Adrenal gland (tissue), 5 donors: ENCODE measurements around the gene SLC13A3.

ENCODE experiments used
- POLR2A ChIP-seq, 2 donors: fragments of 450-650 bp; IDR thresholded peaks; one replicate each; pipeline ENCODE4 v1.6.1; 2017; ENCODE audit warnings: antibody characterized with exemption in 2 of 2, mild to moderate bottlenecking in 2 of 2, moderate library complexity in 1 of 2
- TF ChIP-seq, protein P1 (sequence below), 6 experiments: fragments of 450-650 bp in 4 of 6; fragments of 200-600 bp in 2 of 6; sonication (generic) in 1 of 6; IDR thresholded peaks; 1 replicate in 5 of 6; 2 replicates in 1 of 6; pipeline versions ENCODE4 v1.5.1 to v1.8.0; 2016 to 2021; ENCODE audit warnings: antibody characterized with exemption in 6 of 6, mild to moderate bottlenecking in 2 of 6, moderate library complexity in 1 of 6
- donor health status: DM: no; HTN: no; CAD: no.

DNA sequence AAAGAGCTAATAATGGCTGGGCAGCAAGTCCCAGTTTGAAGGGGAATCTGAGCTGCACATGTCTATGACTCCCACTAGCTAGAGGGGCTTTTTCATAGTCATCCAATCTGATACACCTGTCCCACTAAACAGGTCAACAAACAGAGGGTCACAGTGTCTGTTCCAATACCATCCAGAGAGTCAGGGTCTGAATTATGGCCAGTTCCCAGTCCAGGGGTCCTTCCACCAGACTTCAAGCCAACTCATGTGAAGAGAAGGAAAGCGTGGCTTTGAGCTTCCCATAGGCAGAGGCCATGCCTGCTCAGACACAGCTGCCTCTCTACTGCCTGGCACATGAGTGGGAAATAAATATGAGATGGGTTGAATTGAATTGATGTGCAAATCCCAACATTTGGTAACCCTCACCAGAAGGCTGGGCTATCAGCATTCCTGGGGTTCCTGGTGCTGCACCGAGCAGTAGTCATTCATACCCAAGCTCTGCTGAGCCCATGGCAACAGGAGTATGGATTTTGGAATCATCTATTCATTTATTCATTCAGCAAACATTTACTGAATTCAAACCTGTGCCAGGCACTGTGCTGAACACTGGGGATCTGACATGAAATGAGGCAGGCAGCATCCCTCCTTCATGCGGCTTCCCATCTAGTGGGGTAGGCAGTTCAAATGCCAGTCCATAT is 20.7 kb upstream of the SLC13A3 start:
- TF ChIP-seq, protein P1, sequence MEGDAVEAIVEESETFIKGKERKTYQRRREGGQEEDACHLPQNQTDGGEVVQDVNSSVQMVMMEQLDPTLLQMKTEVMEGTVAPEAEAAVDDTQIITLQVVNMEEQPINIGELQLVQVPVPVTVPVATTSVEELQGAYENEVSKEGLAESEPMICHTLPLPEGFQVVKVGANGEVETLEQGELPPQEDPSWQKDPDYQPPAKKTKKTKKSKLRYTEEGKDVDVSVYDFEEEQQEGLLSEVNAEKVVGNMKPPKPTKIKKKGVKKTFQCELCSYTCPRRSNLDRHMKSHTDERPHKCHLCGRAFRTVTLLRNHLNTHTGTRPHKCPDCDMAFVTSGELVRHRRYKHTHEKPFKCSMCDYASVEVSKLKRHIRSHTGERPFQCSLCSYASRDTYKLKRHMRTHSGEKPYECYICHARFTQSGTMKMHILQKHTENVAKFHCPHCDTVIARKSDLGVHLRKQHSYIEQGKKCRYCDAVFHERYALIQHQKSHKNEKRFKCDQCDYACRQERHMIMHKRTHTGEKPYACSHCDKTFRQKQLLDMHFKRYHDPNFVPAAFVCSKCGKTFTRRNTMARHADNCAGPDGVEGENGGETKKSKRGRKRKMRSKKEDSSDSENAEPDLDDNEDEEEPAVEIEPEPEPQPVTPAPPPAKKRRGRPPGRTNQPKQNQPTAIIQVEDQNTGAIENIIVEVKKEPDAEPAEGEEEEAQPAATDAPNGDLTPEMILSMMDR (IDR thresholded peaks at IDR 0.05), result no peak
- TF ChIP-seq POLR2A (IDR thresholded peaks at IDR 0.05), result no peak
